Measurements from ENCODE around the gene SYNE2.
"Not testable (repeated sequence)": the region's sequence is repeated elsewhere in the genome, so short reads cannot be mapped to it uniquely, and the experiment has no call there.

GRCh38 chr14:64210912-64211311, 358.1 kb downstream of the SYNE2 start:
- not testable (repeated sequence) for TF ChIP-seq CTCF, POLR2A (IDR thresholded peaks at IDR 0.05)
